Endothelial cell of umbilical vein (primary cell): ENCODE measurements around the gene LGALS3. TPM values are rescaled to one million over a fixed set of nuclear protein-coding genes. Genes with fewer than 3 reads are reported as not detected.

Experiments
- BruUV-seq: library from RNA; stranded (reverse); fragments of 400-500 nt; replicated peaks from 2 replicates; lab custom pipeline; 2021; lab: Mats Ljungman, UMichigan
- CTCF ChIA-PET: fragments of 300-600, 350-600 bp; sonication (Branson Sonifier 250); formaldehyde crosslinking; loops from one replicate; lab custom pipeline; 2021; ENCODE audit warnings: antibody characterized with exemption, inconsistent platforms; lab: Charles Lee
- POLR2A ChIA-PET: fragments of 300-600, 350-600 bp; sonication (Branson Sonifier 250); formaldehyde crosslinking; loops from one replicate; lab custom pipeline; 2021; ENCODE audit warnings: antibody characterized with exemption, inconsistent platforms; lab: Charles Lee
- DNase-seq: peaks from one replicate; pipeline ENCODE4 v3.0.0-alpha.2; 2011; ENCODE audit warnings: low read depth, low spot score
- FAIRE-seq: peaks from 2 replicates; lab custom pipeline; 2011; peaks lifted over from hg19 to GRCh38; lab: Jason Lieb, UNC
- H2AFZ ChIP-seq: 2 replicates; pipeline ENCODE4 v1.6.0; 2012; ENCODE audit warnings: low read depth, low read length, control low read depth, inconsistent platforms
- H3K27ac ChIP-seq: 2 replicates; pipeline ENCODE4 v1.5.1; 2011; ENCODE audit warnings: low read depth, mild to moderate bottlenecking, control low read depth, low read length, moderate library complexity; ENCODE audit not compliant: insufficient read depth
- H3K27me3 ChIP-seq, 2 experiments: 2 replicates each; pipeline versions ENCODE4 v1.6.0 to v1.6.1; 2011; ENCODE audit warnings: low read length in 2 of 2, mixed read lengths in 1 of 2; ENCODE audit not compliant: control insufficient read depth in 2 of 2, insufficient read depth in 2 of 2
- H3K36me3 ChIP-seq, 2 experiments: 2 replicates in 1 of 2; 3 replicates in 1 of 2; pipeline ENCODE4 v1.5.1; 2011; ENCODE audit warnings: low read length in 2 of 2, mild to moderate bottlenecking in 1 of 2, moderate library complexity in 1 of 2; ENCODE audit not compliant: control insufficient read depth in 2 of 2, insufficient read depth in 2 of 2; ENCODE audit errors: extremely low read depth in 1 of 2
- H3K4me1 ChIP-seq: 3 replicates; pipeline ENCODE4 v1.5.1; 2011; ENCODE audit warnings: mild to moderate bottlenecking, low read length; ENCODE audit not compliant: control insufficient read depth, insufficient read depth; ENCODE audit errors: extremely low read depth
- H3K4me2 ChIP-seq: 2 replicates; pipeline ENCODE4 v1.6.1; 2011; ENCODE audit warnings: low read length, control low read depth, mixed read lengths; ENCODE audit not compliant: insufficient read depth
- H3K4me3 ChIP-seq, 3 experiments: fragments of 200-600 bp in 1 of 3; sonication (generic), shearing (Covaris generic) in 1 of 3; replicated peaks in 1 of 3; 2 replicates each; pipeline ENCODE4 v1.5.1; 2011 to 2016; ENCODE audit warnings: control low read depth in 3 of 3, low read length in 3 of 3, mild to moderate bottlenecking in 2 of 3, inconsistent platforms in 1 of 3, low read depth in 1 of 3, moderate library complexity in 1 of 3; ENCODE audit not compliant: insufficient read depth in 1 of 3
- H3K79me2 ChIP-seq: 2 replicates; pipeline ENCODE4 v1.6.0; 2012; ENCODE audit warnings: low read length, inconsistent platforms; ENCODE audit not compliant: control insufficient read depth, insufficient read depth
- H3K9ac ChIP-seq: replicated peaks from 2 replicates; pipeline ENCODE3; 2011; ENCODE audit warnings: low read length, control low read depth; ENCODE audit not compliant: insufficient read depth; ENCODE audit errors: extremely low read depth
- H3K9me1 ChIP-seq: replicated peaks from 3 replicates; pipeline ENCODE4 v1.6.0; 2011; ENCODE audit warnings: mild to moderate bottlenecking, low read length; ENCODE audit not compliant: control insufficient read depth, insufficient read depth; ENCODE audit errors: extremely low read depth
- H3K9me3 ChIP-seq: replicated peaks from 2 replicates; pipeline ENCODE4 v1.5.1; 2012; ENCODE audit warnings: low read length, inconsistent platforms; ENCODE audit not compliant: control insufficient read depth, insufficient read depth
- H4K20me1 ChIP-seq: replicated peaks from 2 replicates; pipeline ENCODE3; 2011; ENCODE audit warnings: mild to moderate bottlenecking, low read length; ENCODE audit not compliant: control insufficient read depth, insufficient read depth; ENCODE audit errors: extremely low read depth
- EZH2 ChIP-seq: IDR thresholded peaks from 2 replicates; pipeline ENCODE4 v1.6.1; 2012; ENCODE audit warnings: borderline replicate concordance, low read depth, mild to moderate bottlenecking, moderate library complexity, low read length, inconsistent platforms; ENCODE audit not compliant: severe bottlenecking
- FOS ChIP-seq: IDR thresholded peaks from 2 replicates; pipeline ENCODE4 v1.6.1; 2011; ENCODE audit warnings: mild to moderate bottlenecking, low read length, moderate library complexity, borderline replicate concordance; ENCODE audit not compliant: insufficient read depth
- GATA2 ChIP-seq: IDR thresholded peaks from 2 replicates; pipeline ENCODE4 v1.7.0; 2011; ENCODE audit warnings: low read depth, mild to moderate bottlenecking, moderate library complexity, mixed read lengths, low read length; ENCODE audit not compliant: insufficient read length, insufficient read depth
- JUN ChIP-seq: IDR thresholded peaks from 2 replicates; pipeline ENCODE4 v1.6.1; 2011; ENCODE audit warnings: borderline replicate concordance, low read depth; ENCODE audit not compliant: insufficient read length, insufficient read depth
- MYC ChIP-seq: IDR thresholded peaks from one replicate; pipeline ENCODE4 v1.6.1; 2011; ENCODE audit warnings: mild to moderate bottlenecking, low read depth, low read length
- POLR2A ChIP-seq: IDR thresholded peaks from 2 replicates; pipeline ENCODE4 v1.6.1; 2012; ENCODE audit warnings: low read depth, mild to moderate bottlenecking, control low read depth, low read length
- POLR2AphosphoS5 ChIP-seq: IDR thresholded peaks from 2 replicates; pipeline ENCODE4 v1.6.1; 2012; ENCODE audit warnings: low read depth, mild to moderate bottlenecking, control low read depth, low read length, moderate library complexity; ENCODE audit not compliant: insufficient read depth
- dilution Hi-C: fragments of 300-500 bp; cut with MboI; formaldehyde crosslinking; loops from one replicate; pipeline ENCODE4 v1.15.0; 2019; ENCODE audit warnings: low sequenced_read_pairs; ENCODE audit not compliant: extremely low pct_ligation_motif_present
- intact Hi-C: fragments of 100-400 bp; cut with micrococcal nuclease; formaldehyde crosslinking; loops from one replicate; pipeline ENCODE4 v1.10.0; 2022
- polyA plus RNA-seq, 4 experiments: library from polyadenylated mRNA; depleted of rRNA in 3 of 4; stranded (reverse) in 3 of 4; unstranded in 1 of 4; fragments of >200 nt; gene quantifications; 2 replicates each; pipeline versions ENCODE4 v1.2.1 to v1.2.3, GENCODE V29; 2011 to 2012; ENCODE audit warnings: missing spikeins in 1 of 4
- total RNA-seq: library from RNA; stranded (reverse); gene quantifications from 2 replicates; pipeline ENCODE4 v1.2.3, GENCODE V29; 2021
- TF ChIP-seq, protein P1 (sequence below): IDR thresholded peaks from 2 replicates; pipeline ENCODE4 v1.6.1; 2011; ENCODE audit not compliant: insufficient read depth, insufficient read length
- TF ChIP-seq, protein P2 (sequence below), 2 donors: IDR thresholded peaks; 1 replicate in 1 of 2; 2 replicates in 1 of 2; pipeline ENCODE4 v1.5.1; 2011; ENCODE audit warnings: low read length in 2 of 2, mild to moderate bottlenecking in 2 of 2, moderate library complexity in 2 of 2, control low read depth in 1 of 2, inconsistent platforms in 1 of 2, low read depth in 1 of 2; ENCODE audit not compliant: insufficient read depth in 1 of 2; ENCODE audit errors: extremely low read depth in 1 of 2

LGALS3 gene
- total and polyA plus RNA-seq, 2 donors (not counting 3 experiments of a cell fraction or from before 2014, with no cell fraction given): 33.8 to 55.1 TPM

DNA sequence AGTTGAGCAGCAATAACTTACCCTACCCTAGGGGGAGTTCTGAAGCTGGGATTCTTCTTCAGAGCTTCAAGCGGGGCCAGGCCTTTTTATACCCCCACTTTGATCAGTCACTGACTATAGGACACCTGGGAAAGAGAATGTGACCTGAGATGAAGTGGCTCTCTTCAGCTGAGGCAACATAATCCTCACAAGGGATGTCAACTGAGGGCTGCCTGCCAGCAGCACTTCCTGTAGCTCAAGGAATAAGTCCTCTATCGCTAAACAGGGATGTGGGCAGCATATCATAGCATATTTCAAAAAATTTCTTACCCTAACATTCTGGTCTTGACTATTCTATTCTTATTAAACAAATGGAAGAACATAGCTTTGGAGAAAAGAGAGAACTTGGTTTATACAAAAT is 17.4 kb downstream of the LGALS3 start:
- H3K36me3 ChIP-seq: peaks cover 0 to 22% of the 10 kb centered on the region in 2 experiments
- POLR2A ChIA-PET: no interaction called here
- FAIRE-seq: no peak

More for the DNA sequence above, 17.4 kb downstream of the LGALS3 start:
- Histone ChIP-seq H3K4me3 (no peak overlapping the region), H3K9me1 (no peaks in the 10 kb centered on the region), H3K27ac (no peak overlapping the region), H3K4me2 (no peak overlapping the region), H4K20me1 (no peaks in the 10 kb centered on the region), H2AFZ (no peak overlapping the region), H3K9me3 (no peaks in the 10 kb centered on the region), H3K79me2 (no peaks in the 10 kb centered on the region), H3K4me1 (no peaks in the 10 kb centered on the region), H3K27me3 (no peaks in the 10 kb centered on the region), H3K9ac (no peak overlapping the region)
- DNase-seq: no peak
- dilution Hi-C loops (no loop called here), intact Hi-C loops (no loop called here)
- BruUV-seq: no TSS peak
- CTCF ChIA-PET: interaction anchor here (0.9 to 1.9 kb wide), 12 partner anchors 9 to 208 kb away, joined by 3 to 15 read pairs (median 4); no protein-coding TSS in a partner anchor
- TF ChIP-seq MYC (no peak), FOS (no peak), POLR2AphosphoS5 (no peak), POLR2A (no peak), EZH2 (no peak), JUN (no peak), GATA2 (no peak)
- TF ChIP-seq, protein P1, sequence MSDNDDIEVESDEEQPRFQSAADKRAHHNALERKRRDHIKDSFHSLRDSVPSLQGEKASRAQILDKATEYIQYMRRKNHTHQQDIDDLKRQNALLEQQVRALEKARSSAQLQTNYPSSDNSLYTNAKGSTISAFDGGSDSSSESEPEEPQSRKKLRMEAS: no peak
- TF ChIP-seq, protein P2, sequence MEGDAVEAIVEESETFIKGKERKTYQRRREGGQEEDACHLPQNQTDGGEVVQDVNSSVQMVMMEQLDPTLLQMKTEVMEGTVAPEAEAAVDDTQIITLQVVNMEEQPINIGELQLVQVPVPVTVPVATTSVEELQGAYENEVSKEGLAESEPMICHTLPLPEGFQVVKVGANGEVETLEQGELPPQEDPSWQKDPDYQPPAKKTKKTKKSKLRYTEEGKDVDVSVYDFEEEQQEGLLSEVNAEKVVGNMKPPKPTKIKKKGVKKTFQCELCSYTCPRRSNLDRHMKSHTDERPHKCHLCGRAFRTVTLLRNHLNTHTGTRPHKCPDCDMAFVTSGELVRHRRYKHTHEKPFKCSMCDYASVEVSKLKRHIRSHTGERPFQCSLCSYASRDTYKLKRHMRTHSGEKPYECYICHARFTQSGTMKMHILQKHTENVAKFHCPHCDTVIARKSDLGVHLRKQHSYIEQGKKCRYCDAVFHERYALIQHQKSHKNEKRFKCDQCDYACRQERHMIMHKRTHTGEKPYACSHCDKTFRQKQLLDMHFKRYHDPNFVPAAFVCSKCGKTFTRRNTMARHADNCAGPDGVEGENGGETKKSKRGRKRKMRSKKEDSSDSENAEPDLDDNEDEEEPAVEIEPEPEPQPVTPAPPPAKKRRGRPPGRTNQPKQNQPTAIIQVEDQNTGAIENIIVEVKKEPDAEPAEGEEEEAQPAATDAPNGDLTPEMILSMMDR (IDR thresholded peaks at IDR 0.05; ENCODE audit: extremely low read depth in 1 of 2, insufficient read depth in 1 of 2, low read depth in 1 of 2, low read length in 2 of 2): no peak
